GM18502 (cell line): ENCODE results near the gene WDR87.
"Not testable (repeated sequence)": the region's sequence is repeated elsewhere in the genome, so short reads cannot be mapped to it uniquely, and the experiment has no call there.

Source experiments
- ATAC-seq: cut with Tn5 transposase; IDR thresholded peaks from one replicate; pipeline ENCODE4 v1.9.1; 2021; ENCODE audit warnings: mild to moderate bottlenecking; ENCODE audit not compliant: unreplicated experiment, poor library complexity

The WDR87 gene

GRCh38 chr19:37931881-37932655 lies 25.7 kb upstream of the WDR87 start:
- no peak for ATAC-seq

GRCh38 chr19:37930416-37930815 lies 24.0 kb upstream of the WDR87 start:
- no peak for ATAC-seq

DNA sequence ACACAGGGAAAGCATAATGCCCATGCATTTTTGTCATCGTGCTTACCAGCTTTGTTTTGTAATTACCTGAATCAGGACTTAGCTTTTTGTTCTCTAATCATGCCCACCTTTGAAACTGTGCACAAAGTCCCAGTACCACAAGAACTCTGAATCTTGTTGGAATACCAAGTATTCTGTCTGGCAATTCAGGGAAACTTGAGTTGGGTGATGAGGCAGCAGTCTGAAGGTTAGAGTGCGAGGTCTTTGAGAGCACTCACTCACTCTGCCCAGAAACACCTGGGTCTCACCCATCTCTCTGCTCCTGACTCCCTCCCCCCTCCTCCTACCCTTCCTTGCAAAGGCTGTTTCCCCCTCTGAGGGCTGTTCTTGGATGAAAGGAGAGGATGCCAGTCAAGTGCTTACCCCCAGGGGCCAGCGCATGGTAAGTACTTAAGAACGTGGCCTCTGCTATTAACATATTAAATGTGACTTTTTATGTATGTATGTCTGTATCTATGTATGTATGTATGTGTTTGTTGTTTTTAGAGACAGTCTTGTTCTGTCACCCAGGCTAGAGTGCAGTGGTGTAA lies 23.0 kb upstream of the WDR87 start:
- ATAC-seq: no peak

- peak; percentile 68 for ATAC-seq
Measured at GRCh38 chr19:37928527-37929286, 22.3 kb upstream of the WDR87 start.

DNA sequence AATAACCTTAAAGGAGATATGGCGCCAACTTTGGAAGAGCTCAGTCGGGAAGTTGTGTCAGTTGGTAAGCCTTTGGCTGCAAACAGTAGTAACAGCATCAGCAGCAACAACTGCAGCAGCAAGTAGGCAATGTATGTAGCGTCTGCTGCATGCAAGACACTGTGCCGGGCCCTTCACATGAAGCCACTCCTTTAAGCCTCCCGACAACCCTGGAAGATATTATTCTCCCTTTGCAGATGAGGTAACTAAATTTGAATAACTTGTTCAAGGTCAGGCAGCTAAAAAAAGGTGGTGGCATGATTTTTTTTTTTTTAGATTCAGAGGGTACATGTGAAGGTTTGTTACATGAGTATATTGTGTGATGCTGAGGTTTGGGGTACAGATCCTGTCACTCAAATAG lies 20.3 kb upstream of the WDR87 start:
- no peak for ATAC-seq

GRCh38 chr19:37926255-37926654 lies 19.9 kb upstream of the WDR87 start:
- no peak for ATAC-seq

GRCh38 chr19:37925212-37925611 lies 18.8 kb upstream of the WDR87 start:
- ATAC-seq: no peak

- ATAC-seq: not testable (repeated sequence)
Measured at GRCh38 chr19:37924573-37924972, 18.2 kb upstream of the WDR87 start.

DNA sequence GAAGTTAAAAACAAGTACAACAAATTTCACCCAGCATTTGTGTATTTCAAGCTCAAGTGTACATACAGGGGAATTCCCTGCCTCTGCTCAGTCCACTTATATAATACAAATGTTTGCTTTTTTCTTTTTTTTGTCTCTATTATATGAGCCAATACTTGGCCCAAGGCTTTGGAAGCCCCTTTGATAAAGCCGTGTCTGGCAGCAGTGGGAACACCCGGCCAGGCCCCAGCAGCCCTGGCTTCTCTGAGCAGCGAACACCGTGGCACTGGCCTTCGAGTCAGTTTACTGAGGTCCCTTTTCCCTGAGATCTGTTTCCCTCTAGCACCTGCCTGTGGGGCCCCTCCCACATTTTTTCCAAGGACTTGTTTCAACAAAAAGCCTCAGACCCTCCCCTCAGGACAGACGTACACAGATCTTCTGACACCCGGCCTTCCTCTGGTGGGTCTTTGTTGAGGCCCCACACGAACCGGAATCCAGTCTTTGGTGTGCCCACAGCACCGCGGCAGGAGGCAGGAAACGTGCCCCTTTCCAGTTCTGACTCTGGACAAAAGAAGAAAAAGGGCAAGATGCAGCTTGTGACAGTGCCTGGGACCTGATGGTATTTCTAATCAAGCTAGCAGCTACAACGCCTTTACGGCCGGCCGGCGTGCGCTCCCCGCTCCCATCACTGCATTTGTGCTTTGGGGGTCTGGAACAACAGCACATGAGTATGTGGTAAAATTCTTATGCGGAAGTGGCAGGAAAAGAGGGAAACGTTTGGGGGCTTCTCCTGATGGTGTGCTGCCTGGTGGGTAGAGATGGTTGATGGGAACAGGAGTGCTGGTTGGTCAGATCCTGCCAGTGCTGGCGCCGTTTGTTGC lies 14.4 kb upstream of the WDR87 start:
- no peak for ATAC-seq

DNA sequence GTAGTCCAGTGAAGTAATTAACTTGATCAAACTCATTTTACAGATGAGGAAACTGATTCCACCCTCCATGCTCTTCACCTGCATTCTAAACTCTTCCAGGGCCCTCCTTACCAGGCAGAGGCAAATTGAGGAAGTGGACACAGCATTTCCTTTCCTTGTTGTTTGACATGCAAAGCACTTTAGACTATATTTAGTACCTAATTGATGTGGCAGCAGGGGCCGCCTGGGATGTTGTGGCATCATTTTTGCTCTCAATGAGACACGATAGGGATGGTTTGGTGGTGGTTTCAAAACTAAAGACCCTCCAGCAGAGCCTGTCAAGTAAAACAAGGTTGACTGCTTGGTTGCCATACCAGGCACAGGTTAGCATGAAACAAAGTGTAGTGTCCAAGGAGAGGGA lies 8.5 kb upstream of the WDR87 start:
- peak; percentile 59 for ATAC-seq

DNA sequence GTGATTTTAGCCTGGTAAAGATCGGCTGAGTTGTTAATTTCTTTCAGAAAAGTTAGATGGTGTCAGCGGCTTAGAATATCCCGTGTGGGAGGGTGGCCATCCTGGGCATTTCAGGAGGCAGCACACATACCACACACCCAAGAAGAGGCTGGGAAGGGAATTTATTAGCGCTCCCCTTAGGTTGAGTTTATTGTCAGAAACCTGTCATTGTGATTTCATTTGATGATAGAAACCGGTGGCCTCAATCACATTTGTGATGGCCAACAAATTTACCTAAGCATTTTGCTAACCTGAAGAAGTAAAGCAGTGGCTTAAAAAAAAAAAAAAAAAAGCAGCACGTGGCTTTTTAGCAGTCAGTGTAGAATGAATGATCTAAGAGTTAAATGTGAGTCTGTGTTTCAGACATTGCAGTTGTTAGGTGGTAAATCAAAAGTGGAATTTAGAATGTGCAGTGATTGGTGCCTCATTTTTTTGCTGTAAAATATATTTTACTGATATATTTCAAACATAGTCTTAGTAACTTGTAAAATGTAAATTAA lies 3.3 kb upstream of the WDR87 start:
- no peak for ATAC-seq

DNA sequence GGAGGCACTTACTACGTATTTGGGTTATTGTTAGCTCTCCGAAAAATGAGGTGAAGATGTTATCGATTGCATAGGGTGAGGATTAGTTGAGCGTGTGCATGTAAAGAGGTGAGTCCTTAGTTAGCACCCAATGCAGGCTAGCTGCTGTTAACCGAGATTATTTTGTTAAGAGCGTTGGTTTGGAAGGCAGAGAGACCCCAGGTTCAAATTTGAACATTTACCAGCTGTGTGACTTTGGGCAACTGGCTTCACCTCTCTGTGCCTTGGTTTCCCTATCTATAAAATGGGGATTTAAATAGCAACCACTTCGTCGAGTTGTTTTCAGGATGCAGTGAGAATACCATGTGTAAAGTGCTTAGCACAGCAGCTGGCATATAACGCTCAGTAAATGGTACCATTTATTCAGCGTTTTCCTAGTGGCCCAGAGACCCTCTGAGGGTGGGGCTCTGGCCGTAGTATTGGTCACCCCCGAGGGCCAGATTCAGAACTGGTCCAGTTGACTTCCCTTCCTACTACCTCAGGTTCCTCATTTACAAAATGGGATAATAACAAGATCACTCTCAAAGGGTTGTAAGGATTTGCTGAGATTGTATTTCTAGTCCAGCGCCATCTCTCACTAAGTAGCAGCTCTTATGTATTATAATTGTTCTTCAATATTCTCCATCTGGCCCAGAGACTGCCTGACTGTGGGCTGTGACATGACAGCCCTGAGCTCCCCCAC lies 1.5 kb upstream of the WDR87 start:
- ATAC-seq: no peak

DNA sequence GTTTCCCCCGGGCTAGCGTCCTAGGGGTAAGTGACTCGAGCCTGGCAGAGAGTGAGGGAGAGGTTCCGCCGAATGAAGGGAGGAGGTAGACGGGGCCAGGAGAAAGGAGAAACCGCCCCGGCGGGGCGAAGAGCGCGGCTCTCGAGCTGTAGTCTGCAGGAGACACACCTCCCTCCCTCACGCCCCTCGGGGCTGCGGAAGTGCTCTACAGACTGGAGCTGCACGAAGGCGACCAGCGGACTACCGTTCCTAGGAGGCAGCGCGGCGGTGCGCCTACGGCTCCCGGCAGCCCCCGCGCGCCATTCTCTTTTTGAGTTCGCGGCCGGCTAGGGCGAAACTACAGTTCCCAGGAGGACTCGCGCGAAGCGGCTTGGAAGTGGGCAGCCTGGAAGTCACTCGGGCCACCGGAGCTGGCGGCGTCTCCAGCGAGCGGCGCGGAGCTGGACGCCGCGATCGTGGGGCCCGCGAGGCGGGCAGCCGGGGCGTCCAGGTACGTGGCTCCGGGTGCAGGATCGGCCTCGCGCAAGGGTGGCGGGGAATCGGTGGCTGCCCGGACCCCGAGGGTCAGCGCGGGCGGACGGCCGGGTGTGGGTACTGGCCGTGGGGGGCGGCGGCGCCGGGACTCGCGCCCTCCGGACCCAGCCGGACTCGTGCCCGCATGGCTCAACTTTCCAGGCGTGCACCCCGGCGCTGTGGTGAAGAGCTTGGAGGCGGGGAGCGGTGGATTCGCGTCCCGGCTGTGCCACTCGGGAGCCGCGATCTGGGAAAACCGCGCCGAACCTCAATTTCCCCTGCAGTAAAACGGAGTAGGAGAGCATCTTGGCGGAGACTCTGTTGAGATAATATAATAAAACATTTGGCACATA lies 708 bp upstream of the WDR87 start, which contains the start of gene SIPA1L3:
TSS of gene SIPA1L3 (plus strand) at position 340 of the 866 bp plus-strand sequence. CDS start 174,358 bp downstream, outside the sequence.
- peak; percentile 84 for ATAC-seq

DNA sequence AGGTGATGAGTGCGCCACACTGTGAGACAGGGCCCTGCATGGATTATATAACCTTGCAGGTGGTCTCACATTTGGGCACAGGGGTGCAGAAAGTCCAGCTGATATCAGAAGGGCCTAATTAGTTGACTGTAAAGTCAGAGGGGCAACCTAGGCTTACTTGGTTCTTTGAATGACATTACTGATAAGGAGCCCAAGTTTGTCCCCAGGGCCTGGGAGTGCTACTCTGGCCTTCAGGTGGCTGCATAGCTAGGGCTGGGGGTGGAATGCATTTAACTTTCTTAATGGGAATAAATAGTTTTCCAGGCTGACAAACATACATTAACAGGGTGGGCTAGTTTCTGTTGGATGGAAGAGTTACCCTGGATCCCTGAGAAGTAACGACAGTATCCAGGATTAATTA lies 3.3 kb downstream of the WDR87 start:
- ATAC-seq: no peak

DNA sequence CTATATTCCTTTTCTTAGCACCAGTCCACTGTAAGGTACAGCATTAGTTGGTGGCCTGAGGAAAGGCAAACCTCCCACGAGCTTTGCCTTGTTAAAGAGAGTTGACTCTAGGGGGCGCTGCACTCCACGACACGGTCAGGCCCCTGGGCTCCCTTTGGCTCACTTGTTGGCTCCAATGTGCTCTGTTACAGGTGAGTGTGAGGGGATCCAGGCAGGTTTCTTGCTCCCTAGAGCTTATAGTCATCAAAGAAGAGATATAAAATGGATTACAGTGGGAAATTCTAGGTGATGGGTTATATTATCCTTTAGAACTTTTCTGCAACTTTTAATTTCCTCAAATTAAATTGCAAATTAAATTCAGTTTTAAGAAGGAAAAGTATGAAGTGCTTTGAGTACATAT lies 3.7 kb downstream of the WDR87 start:
- ATAC-seq: peak; percentile 41

DNA sequence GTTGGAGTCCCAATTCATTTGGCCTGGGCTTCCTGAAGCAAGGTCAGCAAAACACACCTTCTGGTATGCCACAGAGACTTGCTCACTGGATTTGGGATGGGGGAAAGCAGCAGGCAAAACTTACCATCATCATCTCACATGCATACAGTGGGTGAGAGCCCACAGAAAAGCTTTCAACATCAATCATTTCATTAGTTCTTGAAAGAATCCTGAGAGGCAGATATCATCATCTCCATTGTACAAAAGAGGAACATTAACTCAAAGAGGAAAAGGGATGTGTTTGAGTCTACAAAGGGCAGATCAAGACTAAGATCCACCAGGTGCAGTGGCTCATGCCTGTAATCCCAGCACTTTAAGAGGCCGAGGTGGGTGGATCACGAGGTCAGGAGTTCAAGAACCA lies 6.4 kb downstream of the WDR87 start:
- ATAC-seq: no peak

GRCh38 chr19:37899453-37899852 lies 6.9 kb downstream of the WDR87 start:
- ATAC-seq: no peak

GRCh38 chr19:37896180-37896579 lies 10.2 kb downstream of the WDR87 start:
- ATAC-seq: no peak
